ENCODE results near the gene SYNDIG1L. TPM values are rescaled to one million over a fixed set of nuclear protein-coding genes. Genes with fewer than 3 reads are reported as not detected.
"Not testable (repeated sequence)": the region's sequence is repeated elsewhere in the genome, so short reads cannot be mapped to it uniquely, and the experiment has no call there.

The SYNDIG1L gene
- polyA plus RNA-seq, 1 donor (not counting 4 experiments of a cell fraction or from before 2014, with no cell fraction given): not detected

GRCh38 chr14:74457565-74457895 is 31.5 kb upstream of the SYNDIG1L start:
- no peak overlapping the region for H3K4me3 ChIP-seq (ENCODE audit: control insufficient read depth in 2 of 3, extremely low read depth in 1 of 3, insufficient read depth in 2 of 3, low read depth in 1 of 3, low read length in 3 of 3)
- FAIRE-seq: no peak
- H2AFZ ChIP-seq (ENCODE audit: control insufficient read depth, low read length): no peak overlapping the region
- dilution Hi-C loops (cut with MboI; ENCODE audit: extremely low pct_ligation_motif_present, low sequenced_read_pairs): no loop called here
- H3K9me1 ChIP-seq (ENCODE audit: control insufficient read depth, extremely low read depth, insufficient read depth, low read length): no peaks in the 10 kb centered on the region
- no peak overlapping the region for H3K27ac ChIP-seq (ENCODE audit: control insufficient read depth, insufficient read depth, low read length)
- no peaks in the 10 kb centered on the region for H3K36me3 ChIP-seq (ENCODE audit: control insufficient read depth in 2 of 2, extremely low read depth in 1 of 2, insufficient read depth in 2 of 2, low read length in 2 of 2)
- no peak overlapping the region for H3K4me2 ChIP-seq (ENCODE audit: control insufficient read depth, extremely low read depth, insufficient read depth, low read depth, low read length)
- H3K9ac ChIP-seq (ENCODE audit: control insufficient read depth, extremely low read depth, insufficient read depth, low read length): no peak overlapping the region
- TF ChIP-seq EZH2 (IDR thresholded peaks at IDR 0.05; ENCODE audit: low read length): no peak
- no peak for TF ChIP-seq CTCF (optimal IDR thresholded peaks at IDR 0.05 in 1 of 3, IDR thresholded peaks at IDR 0.05 in 1 of 3, conservative IDR thresholded peaks at IDR 0.05 in 1 of 3; ENCODE audit: extremely low read depth in 1 of 3, insufficient read depth in 2 of 3, low read length in 3 of 3)
- H4K20me1 ChIP-seq (ENCODE audit: control insufficient read depth, extremely low read depth, insufficient read depth, low read length): no peaks in the 10 kb centered on the region
- H3K27me3 ChIP-seq (ENCODE audit: control insufficient read depth, extremely low read depth, insufficient read depth, low read length): peaks cover 6% of the 10 kb centered on the region
- no peak for DNase-seq (ENCODE audit: low read depth, low spot score)
- no peaks in the 10 kb centered on the region for H3K79me2 ChIP-seq (ENCODE audit: control insufficient read depth, insufficient read depth, low read length)
- no peaks in the 10 kb centered on the region for H3K9me3 ChIP-seq (ENCODE audit: control insufficient read depth, low read depth, low read length)
- no peaks in the 10 kb centered on the region for H3K4me1 ChIP-seq (ENCODE audit: control insufficient read depth, extremely low read depth, insufficient read depth, low read length)

- no peaks in the 10 kb centered on the region for H3K36me3 ChIP-seq (ENCODE audit: control insufficient read depth in 2 of 2, extremely low read depth in 1 of 2, insufficient read depth in 2 of 2, low read length in 2 of 2)
- H3K9me3 ChIP-seq (ENCODE audit: control insufficient read depth, low read depth, low read length): no peaks in the 10 kb centered on the region
- no peak overlapping the region for H2AFZ ChIP-seq (ENCODE audit: control insufficient read depth, low read length)
- no peak for TF ChIP-seq CTCF (optimal IDR thresholded peaks at IDR 0.05 in 1 of 3, IDR thresholded peaks at IDR 0.05 in 1 of 3, conservative IDR thresholded peaks at IDR 0.05 in 1 of 3; ENCODE audit: extremely low read depth in 1 of 3, insufficient read depth in 2 of 3, low read length in 3 of 3)
- no peak for TF ChIP-seq EZH2 (IDR thresholded peaks at IDR 0.05; ENCODE audit: low read length)
- dilution Hi-C loops (cut with MboI; ENCODE audit: extremely low pct_ligation_motif_present, low sequenced_read_pairs): no loop called here
- DNase-seq (ENCODE audit: low read depth, low spot score): no peak
- H4K20me1 ChIP-seq (ENCODE audit: control insufficient read depth, extremely low read depth, insufficient read depth, low read length): no peaks in the 10 kb centered on the region
- H3K4me3 ChIP-seq (ENCODE audit: control insufficient read depth in 2 of 3, extremely low read depth in 1 of 3, insufficient read depth in 2 of 3, low read depth in 1 of 3, low read length in 3 of 3): no peak overlapping the region
- H3K9ac ChIP-seq (ENCODE audit: control insufficient read depth, extremely low read depth, insufficient read depth, low read length): no peak overlapping the region
- no peaks in the 10 kb centered on the region for H3K79me2 ChIP-seq (ENCODE audit: control insufficient read depth, insufficient read depth, low read length)
- peaks cover 6% of the 10 kb centered on the region for H3K27me3 ChIP-seq (ENCODE audit: control insufficient read depth, extremely low read depth, insufficient read depth, low read length)
- no peaks in the 10 kb centered on the region for H3K9me1 ChIP-seq (ENCODE audit: control insufficient read depth, extremely low read depth, insufficient read depth, low read length)
- no peak overlapping the region for H3K27ac ChIP-seq (ENCODE audit: control insufficient read depth, insufficient read depth, low read length)
- no peak for FAIRE-seq
- H3K4me1 ChIP-seq (ENCODE audit: control insufficient read depth, extremely low read depth, insufficient read depth, low read length): no peaks in the 10 kb centered on the region
- no peak overlapping the region for H3K4me2 ChIP-seq (ENCODE audit: control insufficient read depth, extremely low read depth, insufficient read depth, low read depth, low read length)
Measured at GRCh38 chr14:74456684-74457564, 30.9 kb upstream of the SYNDIG1L start.

- H3K9me3 ChIP-seq (ENCODE audit: control insufficient read depth, low read depth, low read length); DNase-seq (ENCODE audit: low read depth, low spot score); dilution Hi-C loops (cut with MboI; ENCODE audit: extremely low pct_ligation_motif_present, low sequenced_read_pairs): not testable (repeated sequence)
Measured at GRCh38 chr14:74454397-74454796, 28.4 kb upstream of the SYNDIG1L start.

More at GRCh38 chr14:74454397-74454796, 28.4 kb upstream of the SYNDIG1L start:
- H2AFZ ChIP-seq (ENCODE audit: control insufficient read depth, low read length); H3K9ac ChIP-seq (ENCODE audit: control insufficient read depth, extremely low read depth, insufficient read depth, low read length); H3K9me1 ChIP-seq (ENCODE audit: control insufficient read depth, extremely low read depth, insufficient read depth, low read length); H3K36me3 ChIP-seq (ENCODE audit: control insufficient read depth in 2 of 2, extremely low read depth in 1 of 2, insufficient read depth in 2 of 2, low read length in 2 of 2); H4K20me1 ChIP-seq (ENCODE audit: control insufficient read depth, extremely low read depth, insufficient read depth, low read length); H3K79me2 ChIP-seq (ENCODE audit: control insufficient read depth, insufficient read depth, low read length); FAIRE-seq; H3K27me3 ChIP-seq (ENCODE audit: control insufficient read depth, extremely low read depth, insufficient read depth, low read length); H3K4me1 ChIP-seq (ENCODE audit: control insufficient read depth, extremely low read depth, insufficient read depth, low read length); H3K4me3 ChIP-seq (ENCODE audit: control insufficient read depth in 2 of 3, extremely low read depth in 1 of 3, insufficient read depth in 2 of 3, low read depth in 1 of 3, low read length in 3 of 3); H3K27ac ChIP-seq (ENCODE audit: control insufficient read depth, insufficient read depth, low read length); H3K4me2 ChIP-seq (ENCODE audit: control insufficient read depth, extremely low read depth, insufficient read depth, low read depth, low read length): not testable (repeated sequence)
